ENCODE results near the gene PLCXD1.

PLCXD1 gene

GRCh38 chrX:341541-342101 is 60.4 kb downstream of the PLCXD1 start:
- Histone ChIP-seq H3K79me2 (ENCODE audit: insufficient read depth, low read length) (no peaks in the 10 kb centered on the region), H3K9ac (ENCODE audit: low read length) (no peak overlapping the region), H3K4me1 (ENCODE audit: insufficient read depth, low read length, severe bottlenecking) (no peaks in the 10 kb centered on the region), H2AFZ (ENCODE audit: low read length) (no peak overlapping the region), H3K27ac (ENCODE audit: low read depth, low read length, poor library complexity, severe bottlenecking) (no peak overlapping the region), H3F3A (ENCODE audit: insufficient read depth, low read length) (no peaks in the 10 kb centered on the region), H3K9me3 (ENCODE audit: low read length) (no peaks in the 10 kb centered on the region), H4K20me1 (ENCODE audit: insufficient read depth, low read length) (no peaks in the 10 kb centered on the region), H3K9me2 (ENCODE audit: low read depth, low read length) (no peaks in the 10 kb centered on the region), H3K27me3 (ENCODE audit: insufficient read depth, low read length) (no peaks in the 10 kb centered on the region), H3K4me3 (ENCODE audit: low read depth, low read length, poor library complexity, severe bottlenecking) (no peak overlapping the region), H3K36me3 (ENCODE audit: insufficient read depth, low read length) (peaks cover 67% of the 10 kb centered on the region), H3K4me2 (ENCODE audit: low read length) (no peak overlapping the region)
- TF ChIP-seq EZH2 (IDR thresholded peaks at IDR 0.05; ENCODE audit: borderline replicate concordance, low read length) (no peak), CTCF (IDR thresholded peaks at IDR 0.05; ENCODE audit: low read length) (no peak)

- H3K27me3 ChIP-seq (ENCODE audit: insufficient read depth, low read length) = no peaks in the 10 kb centered on the region
- no peak overlapping the region for H3K4me2 ChIP-seq (ENCODE audit: low read length)
- no peak overlapping the region for H2AFZ ChIP-seq (ENCODE audit: low read length)
- 0 out of 2 replicates have a peak, but pooled peaks cover 5% of the 10 kb centered on the region for H3K79me2 ChIP-seq (ENCODE audit: insufficient read depth, low read length)
- no peaks in the 10 kb centered on the region for H3F3A ChIP-seq (ENCODE audit: insufficient read depth, low read length)
- H3K36me3 ChIP-seq (ENCODE audit: insufficient read depth, low read length) = peaks cover 70% of the 10 kb centered on the region
- H4K20me1 ChIP-seq (ENCODE audit: insufficient read depth, low read length) = no peaks in the 10 kb centered on the region
- no peak overlapping the region for H3K27ac ChIP-seq (ENCODE audit: low read depth, low read length, poor library complexity, severe bottlenecking)
- H3K4me1 ChIP-seq (ENCODE audit: insufficient read depth, low read length, severe bottlenecking) = no peaks in the 10 kb centered on the region
- no peak for TF ChIP-seq EZH2 (IDR thresholded peaks at IDR 0.05; ENCODE audit: borderline replicate concordance, low read length)
- TF ChIP-seq CTCF (IDR thresholded peaks at IDR 0.05; ENCODE audit: low read length) = no peak
- no peaks in the 10 kb centered on the region for H3K9me2 ChIP-seq (ENCODE audit: low read depth, low read length)
- no peak overlapping the region for H3K4me3 ChIP-seq (ENCODE audit: low read depth, low read length, poor library complexity, severe bottlenecking)
- no peaks in the 10 kb centered on the region for H3K9me3 ChIP-seq (ENCODE audit: low read length)
- no peak overlapping the region for H3K9ac ChIP-seq (ENCODE audit: low read length)
Measured at GRCh38 chrX:344371-344901, 63.3 kb downstream of the PLCXD1 start.

GRCh38 chrX:345020-345925 is 64.1 kb downstream of the PLCXD1 start:
- H3K36me3 ChIP-seq (ENCODE audit: insufficient read depth, low read length) = peaks cover 78% of the 10 kb centered on the region
- H3K9ac ChIP-seq (ENCODE audit: low read length) = no peak overlapping the region
- no peak overlapping the region for H3K27ac ChIP-seq (ENCODE audit: low read depth, low read length, poor library complexity, severe bottlenecking)
- no peak overlapping the region for H3K4me2 ChIP-seq (ENCODE audit: low read length)
- no peak overlapping the region for H2AFZ ChIP-seq (ENCODE audit: low read length)
- H3K4me3 ChIP-seq (ENCODE audit: low read depth, low read length, poor library complexity, severe bottlenecking) = no peak overlapping the region
- H3K4me1 ChIP-seq (ENCODE audit: insufficient read depth, low read length, severe bottlenecking) = no peaks in the 10 kb centered on the region
- H4K20me1 ChIP-seq (ENCODE audit: insufficient read depth, low read length) = no peaks in the 10 kb centered on the region
- TF ChIP-seq CTCF (IDR thresholded peaks at IDR 0.05; ENCODE audit: low read length) (no peak), EZH2 (IDR thresholded peaks at IDR 0.05; ENCODE audit: borderline replicate concordance, low read length) (no peak)
- no peaks in the 10 kb centered on the region for H3K9me2 ChIP-seq (ENCODE audit: low read depth, low read length)
- peaks cover 5% of the 10 kb centered on the region; the same call in 1 of the 2 replicates for H3K79me2 ChIP-seq (ENCODE audit: insufficient read depth, low read length)
- no peaks in the 10 kb centered on the region for H3K27me3 ChIP-seq (ENCODE audit: insufficient read depth, low read length)
- no peaks in the 10 kb centered on the region for H3K9me3 ChIP-seq (ENCODE audit: low read length)
- H3F3A ChIP-seq (ENCODE audit: insufficient read depth, low read length) = no peaks in the 10 kb centered on the region
